Gastroesophageal sphincter (tissue), 3 donors: ENCODE data around the gene CBARP.

Experiments
- CTCF ChIP-seq, 4 experiments: fragments of 200-600 bp in 2 of 4; fragments of 450-650 bp in 2 of 4; sonication (generic) in 1 of 4; IDR thresholded peaks; one replicate each; pipeline ENCODE4 v1.5.1; 2017 to 2019; ENCODE audit warnings: antibody characterized with exemption in 4 of 4, mild to moderate bottlenecking in 2 of 4, moderate library complexity in 2 of 4
- POLR2A ChIP-seq, 2 donors: fragments of 450-650 bp; IDR thresholded peaks; one replicate each; pipeline ENCODE4 v1.6.1; 2017; ENCODE audit warnings: antibody characterized with exemption in 2 of 2, mild to moderate bottlenecking in 2 of 2, moderate library complexity in 1 of 2
- POLR2AphosphoS5 ChIP-seq: sonication (generic); formaldehyde crosslinking; IDR thresholded peaks from one replicate; pipeline ENCODE4 v1.6.1; 2017; ENCODE audit warnings: antibody characterized with exemption

- TF ChIP-seq CTCF (IDR thresholded peaks at IDR 0.05) (no peak), POLR2A (IDR thresholded peaks at IDR 0.05) (no peak), POLR2AphosphoS5 (no peak)
These were observed 15.9 kb downstream of the CBARP start for GRCh38 chr19:1221904-1222255.
